ENCODE measurements around the gene ADM5.

DNA sequence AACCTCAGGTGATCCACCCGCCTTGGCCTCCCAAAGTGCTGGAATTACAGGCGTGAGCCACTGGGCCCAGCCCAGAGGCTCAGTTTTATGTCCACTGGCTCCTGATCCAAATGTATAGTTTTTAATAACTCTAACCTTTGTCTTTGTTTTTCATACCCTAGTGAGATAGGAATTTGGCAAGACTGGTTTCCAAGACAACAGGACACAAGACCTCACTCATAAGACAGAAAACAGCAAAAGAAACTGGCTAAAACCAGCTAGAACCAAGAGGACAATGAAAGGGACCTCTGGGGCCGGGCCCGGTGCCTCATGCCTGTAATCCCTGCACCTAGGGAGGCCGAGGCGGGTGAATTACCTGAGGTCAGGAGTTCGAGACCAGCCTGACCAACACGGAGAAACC, 29.1 kb downstream of the ADM5 start:
- TF ChIP-seq, protein P1, sequence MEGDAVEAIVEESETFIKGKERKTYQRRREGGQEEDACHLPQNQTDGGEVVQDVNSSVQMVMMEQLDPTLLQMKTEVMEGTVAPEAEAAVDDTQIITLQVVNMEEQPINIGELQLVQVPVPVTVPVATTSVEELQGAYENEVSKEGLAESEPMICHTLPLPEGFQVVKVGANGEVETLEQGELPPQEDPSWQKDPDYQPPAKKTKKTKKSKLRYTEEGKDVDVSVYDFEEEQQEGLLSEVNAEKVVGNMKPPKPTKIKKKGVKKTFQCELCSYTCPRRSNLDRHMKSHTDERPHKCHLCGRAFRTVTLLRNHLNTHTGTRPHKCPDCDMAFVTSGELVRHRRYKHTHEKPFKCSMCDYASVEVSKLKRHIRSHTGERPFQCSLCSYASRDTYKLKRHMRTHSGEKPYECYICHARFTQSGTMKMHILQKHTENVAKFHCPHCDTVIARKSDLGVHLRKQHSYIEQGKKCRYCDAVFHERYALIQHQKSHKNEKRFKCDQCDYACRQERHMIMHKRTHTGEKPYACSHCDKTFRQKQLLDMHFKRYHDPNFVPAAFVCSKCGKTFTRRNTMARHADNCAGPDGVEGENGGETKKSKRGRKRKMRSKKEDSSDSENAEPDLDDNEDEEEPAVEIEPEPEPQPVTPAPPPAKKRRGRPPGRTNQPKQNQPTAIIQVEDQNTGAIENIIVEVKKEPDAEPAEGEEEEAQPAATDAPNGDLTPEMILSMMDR (IDR thresholded peaks at IDR 0.05; ENCODE audit: low read length): no peak
- no peak for TF ChIP-seq EZH2 (IDR thresholded peaks at IDR 0.05; ENCODE audit: borderline replicate concordance, low read length)
